Esophagus (tissue), 2 donors: ENCODE data around the gene FRG2. TPM values are rescaled to one million over a fixed set of nuclear protein-coding genes. Genes with fewer than 3 reads are reported as not detected.
"Not testable (repeated sequence)": the region's sequence is repeated elsewhere in the genome, so short reads cannot be mapped to it uniquely, and the experiment has no call there.

Source experiments
- H3K27ac ChIP-seq, 2 donors: one replicate each; pipeline ENCODE4 v1.5.1; 2013; ENCODE audit warnings: low read depth in 2 of 2, mild to moderate bottlenecking in 2 of 2, inconsistent platforms in 1 of 2, low read length in 1 of 2, moderate library complexity in 1 of 2
- H3K27me3 ChIP-seq, 2 donors: one replicate each; pipeline ENCODE4 v1.6.1; 2013; ENCODE audit warnings: low read length in 2 of 2, control low read depth in 1 of 2, mild to moderate bottlenecking in 1 of 2; ENCODE audit not compliant: insufficient read depth in 2 of 2, control insufficient read depth in 1 of 2
- H3K36me3 ChIP-seq, 2 donors: one replicate each; pipeline ENCODE4 v1.6.1; 2013; ENCODE audit warnings: low read length in 1 of 2; ENCODE audit not compliant: control insufficient read depth in 2 of 2, insufficient read depth in 2 of 2
- H3K4me1 ChIP-seq, 2 donors: one replicate each; pipeline ENCODE4 v1.6.1; 2013; ENCODE audit warnings: low read length in 1 of 2; ENCODE audit not compliant: control insufficient read depth in 2 of 2, insufficient read depth in 2 of 2
- H3K4me3 ChIP-seq, 2 donors: one replicate each; pipeline ENCODE4 v1.5.1; 2013; ENCODE audit warnings: low read length in 2 of 2, mild to moderate bottlenecking in 2 of 2, low read depth in 1 of 2, moderate library complexity in 1 of 2
- H3K9me3 ChIP-seq, 2 donors: one replicate each; pipeline ENCODE4 v1.6.1; 2013; ENCODE audit warnings: mild to moderate bottlenecking in 2 of 2, low read depth in 1 of 2, low read length in 1 of 2, moderate library complexity in 1 of 2; ENCODE audit not compliant: control insufficient read depth in 2 of 2, insufficient read depth in 1 of 2
- WGBS, 2 donors: extraction: QIAGEN DNeasy Blood & Tissue Kit; methylation state at CpG; one replicate each; pipeline ENCODE4 v1.1.7; 2013; 5-methylcytosine and 5-hydroxymethylcytosine counted together
- polyA plus RNA-seq, 2 donors: library from polyadenylated mRNA; stranded (reverse); fragments of 200-250 nt; gene quantifications; one replicate each; pipeline ENCODE4 v1.2.3, GENCODE V29; 2013
- donor health status: healthy with polysubstance abuse.
- donor health status: Bipolar disorder and iron deficiency.

FRG2 gene
- polyA plus RNA-seq, 2 donors = not detected

GRCh38 chr4:190022614-190023281, 4.3 kb downstream of the FRG2 start:
- Histone ChIP-seq H3K27me3 (peaks cover 14 to 16% of the 10 kb centered on the region in 2 donors), H3K4me1 (peaks cover 5 to 12% of the 10 kb centered on the region in 2 donors), H3K4me3 (peak overlapping the region; percentile 12 to 43)
- 22 to 27% methylated on average over 34 to 37 of the region's 47 CpGs for WGBS, 2 donors
- H3K9me3 ChIP-seq, H3K27ac ChIP-seq, H3K36me3 ChIP-seq: not testable (repeated sequence)

GRCh38 chr4:190021973-190022372, 5.1 kb downstream of the FRG2 start:
- not testable (repeated sequence) for H3K4me3 ChIP-seq, H3K36me3 ChIP-seq, H3K27ac ChIP-seq, H3K9me3 ChIP-seq
- 51 to 56% methylated on average over 17 of the region's 39 CpGs for WGBS, 2 donors
- H3K27me3 ChIP-seq = peaks cover 18 to 19% of the 10 kb centered on the region in 2 donors
- peaks cover 8 to 13% of the 10 kb centered on the region in 2 donors for H3K4me1 ChIP-seq

GRCh38 chr4:190020790-190021717, 6.0 kb downstream of the FRG2 start:
- 7 to 8% methylated on average over 50 to 55 of the region's 55 CpGs for WGBS, 2 donors
- peaks cover 10 to 15% of the 10 kb centered on the region in 2 donors for H3K4me1 ChIP-seq
- peaks cover 2 to 14% of the 10 kb centered on the region in 2 donors for H3K9me3 ChIP-seq
- H3K36me3 ChIP-seq = no peaks in the 10 kb centered on the region
- peaks cover 25 to 26% of the 10 kb centered on the region in 2 donors for H3K27me3 ChIP-seq
- H3K4me3 ChIP-seq = peak overlapping the region; percentile 9 to 21
- no peak overlapping the region for H3K27ac ChIP-seq

- WGBS, 2 donors = 17 to 23% methylated on average over 29 of the region's 29 CpGs
- H3K9me3 ChIP-seq = peaks cover 2 to 19% of the 10 kb centered on the region in 2 donors
- peaks cover 26 to 34% of the 10 kb centered on the region in 2 donors for H3K27me3 ChIP-seq
- H3K27ac ChIP-seq, H3K36me3 ChIP-seq, H3K4me3 ChIP-seq: not testable (repeated sequence)
- H3K4me1 ChIP-seq = peaks cover 10 to 15% of the 10 kb centered on the region in 2 donors
These were observed 7.1 kb downstream of the FRG2 start for GRCh38 chr4:190019859-190020463.

- H3K9me3 ChIP-seq = peaks cover 2 to 19% of the 10 kb centered on the region in 2 donors
- no peaks in the 10 kb centered on the region for H3K36me3 ChIP-seq
- WGBS, 2 donors = 7% methylated on average over 56 to 57 of the region's 57 CpGs
- H3K4me1 ChIP-seq = peaks cover 10 to 15% of the 10 kb centered on the region in 2 donors
- no peak overlapping the region for H3K4me3 ChIP-seq
- no peak overlapping the region for H3K27ac ChIP-seq
- peaks cover 26 to 35% of the 10 kb centered on the region in 2 donors for H3K27me3 ChIP-seq
These were observed 7.8 kb downstream of the FRG2 start for GRCh38 chr4:190019023-190019858.

GRCh38 chr4:190018201-190018920, 8.7 kb downstream of the FRG2 start:
- peaks cover 26 to 35% of the 10 kb centered on the region in 2 donors for H3K27me3 ChIP-seq
- 10 to 14% methylated on average over 38 of the region's 38 CpGs for WGBS, 2 donors
- peaks cover 2 to 19% of the 10 kb centered on the region in 2 donors for H3K9me3 ChIP-seq
- H3K4me3 ChIP-seq = no peak overlapping the region
- peaks cover 10 to 15% of the 10 kb centered on the region in 2 donors for H3K4me1 ChIP-seq
- H3K27ac ChIP-seq = no peak overlapping the region
- no peaks in the 10 kb centered on the region for H3K36me3 ChIP-seq

GRCh38 chr4:190017357-190018200, 9.5 kb downstream of the FRG2 start:
- H3K27ac ChIP-seq = no peak overlapping the region
- no peak overlapping the region for H3K4me3 ChIP-seq
- 5 to 6% methylated on average over 57 to 62 of the region's 62 CpGs for WGBS, 2 donors
- H3K27me3 ChIP-seq = peaks cover 26 to 33% of the 10 kb centered on the region in 2 donors
- no peaks in the 10 kb centered on the region for H3K36me3 ChIP-seq
- H3K9me3 ChIP-seq = peaks cover 2 to 19% of the 10 kb centered on the region in 2 donors
- H3K4me1 ChIP-seq = peaks cover 10 to 15% of the 10 kb centered on the region in 2 donors
